OCI-LY7 (cell line): ENCODE data around the gene CABLES1.

Source experiments
- CTCF ChIP-seq: fragments of 200-600 bp; sonication (generic); conservative IDR thresholded peaks from 2 replicates; pipeline ENCODE4 v1.5.1; 2014; ENCODE audit warnings: mild to moderate bottlenecking, antibody characterized with exemption, low read length, moderate library complexity, mixed read lengths
- EZH2phosphoT487 ChIP-seq: fragments of 200-600 bp; sonication (generic); IDR thresholded peaks from 2 replicates; pipeline ENCODE4 v1.6.1; 2018; ENCODE audit warnings: low read depth, borderline replicate concordance, mild to moderate bottlenecking, mixed run types, antibody characterized with exemption, low read length, moderate library complexity, mixed read lengths

- TF ChIP-seq CTCF (no peak), EZH2phosphoT487 (no peak)
These were observed 9.4 kb downstream of the CABLES1 start for GRCh38 chr18:23144640-23145039.
